H54 (cell line): Measurements from ENCODE around the gene JAK3.
A peak's percentile ranks its signal among the peaks of the same experiment; 100 is the strongest.
"Not testable (repeated sequence)": the region's sequence is repeated elsewhere in the genome, so short reads cannot be mapped to it uniquely, and the experiment has no call there.

Experiments
- DNase-seq: peaks from one replicate; pipeline ENCODE4 v3.0.0; 2011; ENCODE audit warnings: low spot score, mixed read lengths; ENCODE audit not compliant: insufficient read length
- FAIRE-seq: peaks from 3 replicates; lab custom pipeline; 2011; peaks lifted over from hg19 to GRCh38; lab: Jason Lieb, UNC
- POLR2A ChIP-seq: IDR thresholded peaks from 2 replicates; pipeline ENCODE4 v1.6.1; 2011; ENCODE audit warnings: low read depth, mild to moderate bottlenecking, low read length

JAK3 gene

GRCh38 chr19:17778251-17778967 is 69.4 kb downstream of the JAK3 start:
- TF ChIP-seq POLR2A = no peak
- DNase-seq (peak; percentile 75), FAIRE-seq (peak; percentile 48)

DNA sequence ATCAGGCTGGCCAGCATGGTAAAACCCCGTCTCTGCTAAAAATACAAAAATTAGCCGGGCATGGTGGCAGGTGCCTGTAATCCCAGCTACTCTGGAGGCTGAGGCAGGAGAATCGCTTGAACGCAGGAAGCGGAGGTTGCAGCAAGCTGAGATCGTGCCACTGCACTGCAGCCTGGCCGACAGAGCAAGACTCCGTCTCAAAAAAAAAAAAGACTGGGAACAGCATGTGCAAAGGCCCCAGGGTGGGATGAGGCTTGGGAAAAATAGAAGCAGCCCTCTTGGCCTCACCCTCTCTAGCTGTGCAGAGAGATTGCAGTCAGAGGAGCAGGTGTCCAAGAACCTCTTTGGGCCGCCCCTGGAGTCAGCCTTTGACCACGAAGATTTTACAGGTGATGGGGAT is 69.9 kb downstream of the JAK3 start:
- FAIRE-seq, DNase-seq: not testable (repeated sequence)

DNA sequence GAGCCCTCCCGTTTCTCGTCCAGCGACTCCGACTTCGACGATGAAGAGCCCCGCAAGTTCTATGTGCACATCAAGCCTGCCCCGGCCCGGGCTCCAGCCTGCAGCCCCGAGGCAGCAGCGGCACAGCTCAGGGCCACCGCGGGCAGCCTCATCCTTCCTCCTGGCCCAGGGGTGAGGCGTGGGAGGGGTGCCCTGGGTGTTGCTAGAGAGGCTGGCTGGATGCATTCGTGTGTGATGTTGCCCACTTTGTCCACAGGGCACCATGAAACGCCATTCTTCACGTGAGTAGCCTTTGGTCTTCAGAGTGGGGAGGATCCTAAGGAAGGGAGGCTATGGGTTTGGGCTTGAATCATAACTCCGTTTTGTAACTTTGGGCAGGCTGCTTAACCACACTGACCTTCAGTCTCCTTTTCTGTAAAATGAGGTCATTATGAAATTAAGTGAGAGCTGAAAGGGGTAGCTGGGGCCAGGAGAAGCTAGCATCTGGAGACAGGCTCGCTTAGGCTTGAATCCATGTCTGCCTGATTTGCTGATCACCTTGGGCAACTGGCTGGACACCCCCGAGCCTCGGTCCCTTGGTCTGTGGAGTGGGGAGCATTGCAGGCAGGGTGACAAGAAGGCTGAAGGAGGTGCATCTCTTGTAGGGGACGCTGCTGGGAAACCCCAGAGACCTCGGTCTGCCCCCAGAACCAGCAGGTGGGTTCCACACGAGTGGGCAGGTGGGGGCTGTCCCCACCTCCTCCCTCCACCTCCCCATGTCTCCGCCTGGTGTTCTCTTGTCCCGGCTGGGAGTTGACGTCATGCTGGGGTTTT is 71.6 kb downstream of the JAK3 start:
- FAIRE-seq (no peak), DNase-seq (no peak)
- TF ChIP-seq POLR2A = no peak

- FAIRE-seq = peak; percentile 72
- TF ChIP-seq POLR2A = no peak
- no peak for DNase-seq
Observed at GRCh38 chr19:17775245-17775927, 72.4 kb downstream of the JAK3 start.
